GM12801 (cell line): ENCODE data around the gene AOPEP.

Experiments
- TF ChIP-seq, protein P1 (sequence below): IDR thresholded peaks from one replicate; pipeline ENCODE4 v1.5.1; 2011; ENCODE audit warnings: control low read depth; ENCODE audit not compliant: insufficient read length; ENCODE audit errors: extremely low read depth

The AOPEP gene

DNA sequence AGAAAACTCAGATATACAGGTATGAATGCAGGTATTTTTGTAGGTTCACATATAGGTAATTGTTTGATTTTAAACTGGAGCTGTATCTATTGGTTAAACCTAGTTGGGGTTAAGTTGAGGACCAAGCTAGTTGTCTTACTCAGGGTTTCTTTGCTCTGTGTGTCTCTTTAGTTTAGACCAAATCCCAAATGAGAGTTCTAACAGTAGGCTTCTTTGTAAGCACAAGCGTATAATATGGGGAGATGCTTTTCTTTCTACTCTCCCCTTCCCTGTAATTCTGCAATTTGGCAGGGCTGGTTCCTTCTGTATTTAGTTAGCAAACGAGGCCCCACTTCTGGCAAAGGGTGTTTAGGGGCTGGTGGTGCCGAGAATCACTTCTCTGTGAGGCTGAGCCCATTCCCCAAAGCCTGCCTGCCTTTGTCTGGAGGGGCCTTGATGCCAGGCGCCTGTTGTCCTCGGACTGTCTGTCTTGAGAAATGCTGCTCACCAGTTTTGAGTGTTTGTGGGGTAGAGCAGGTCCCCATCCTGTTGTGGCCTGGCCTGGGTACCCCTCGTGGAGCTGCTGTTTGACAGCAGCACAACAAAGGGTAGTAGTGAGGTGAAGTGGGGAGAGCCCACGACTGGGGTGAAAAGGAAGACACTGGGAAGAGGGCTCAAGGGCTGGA is 331.8 kb downstream of the AOPEP start:
- TF ChIP-seq, protein P1, sequence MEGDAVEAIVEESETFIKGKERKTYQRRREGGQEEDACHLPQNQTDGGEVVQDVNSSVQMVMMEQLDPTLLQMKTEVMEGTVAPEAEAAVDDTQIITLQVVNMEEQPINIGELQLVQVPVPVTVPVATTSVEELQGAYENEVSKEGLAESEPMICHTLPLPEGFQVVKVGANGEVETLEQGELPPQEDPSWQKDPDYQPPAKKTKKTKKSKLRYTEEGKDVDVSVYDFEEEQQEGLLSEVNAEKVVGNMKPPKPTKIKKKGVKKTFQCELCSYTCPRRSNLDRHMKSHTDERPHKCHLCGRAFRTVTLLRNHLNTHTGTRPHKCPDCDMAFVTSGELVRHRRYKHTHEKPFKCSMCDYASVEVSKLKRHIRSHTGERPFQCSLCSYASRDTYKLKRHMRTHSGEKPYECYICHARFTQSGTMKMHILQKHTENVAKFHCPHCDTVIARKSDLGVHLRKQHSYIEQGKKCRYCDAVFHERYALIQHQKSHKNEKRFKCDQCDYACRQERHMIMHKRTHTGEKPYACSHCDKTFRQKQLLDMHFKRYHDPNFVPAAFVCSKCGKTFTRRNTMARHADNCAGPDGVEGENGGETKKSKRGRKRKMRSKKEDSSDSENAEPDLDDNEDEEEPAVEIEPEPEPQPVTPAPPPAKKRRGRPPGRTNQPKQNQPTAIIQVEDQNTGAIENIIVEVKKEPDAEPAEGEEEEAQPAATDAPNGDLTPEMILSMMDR: no peak

DNA sequence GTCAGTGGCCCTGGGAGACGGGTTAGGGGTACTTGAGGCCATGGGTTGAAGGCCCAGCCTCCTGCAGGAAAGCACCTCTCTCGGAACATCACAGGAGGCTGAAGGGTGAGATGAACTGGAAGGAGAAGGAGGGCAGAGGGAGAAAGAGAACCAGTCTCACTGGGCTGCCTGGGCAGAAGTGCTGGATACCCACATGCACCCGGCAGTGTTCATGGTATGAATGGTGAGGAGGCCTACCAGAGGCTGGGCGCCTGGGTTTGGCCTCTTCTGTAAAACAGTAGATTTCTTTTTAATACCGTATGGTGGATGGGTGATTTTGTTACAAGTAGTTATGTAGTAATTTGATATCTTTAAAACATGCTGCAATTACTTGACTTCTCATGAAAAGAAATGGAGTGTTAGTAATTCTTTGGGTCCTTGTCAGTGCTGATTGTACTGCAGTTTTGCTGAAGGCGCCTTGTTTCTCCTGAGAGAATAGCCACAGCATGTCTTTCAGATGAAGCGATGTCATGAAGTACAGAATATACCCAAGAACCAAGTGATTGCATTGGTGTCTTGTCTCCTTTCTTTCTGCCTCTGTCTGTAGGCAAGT is 332.4 kb downstream of the AOPEP start:
- TF ChIP-seq, protein P1: no peak

- TF ChIP-seq, protein P1: no peak
These were observed 333.7 kb downstream of the AOPEP start for GRCh38 chr9:95060234-95060633.

- TF ChIP-seq, protein P1: no peak
These were observed 334.4 kb downstream of the AOPEP start for GRCh38 chr9:95060916-95061315.

- TF ChIP-seq, protein P1: no peak
These were observed 335.6 kb downstream of the AOPEP start for GRCh38 chr9:95061916-95062595.

GRCh38 chr9:95062596-95063065 is 336.1 kb downstream of the AOPEP start:
- TF ChIP-seq, protein P1: no peak

- TF ChIP-seq, protein P1: no peak
These were observed 336.8 kb downstream of the AOPEP start for GRCh38 chr9:95063300-95063699.
